Endothelial cell of umbilical vein (primary cell): Measurements from ENCODE around the gene SORCS2.

Experiments
- CTCF ChIP-seq, 2 donors: IDR thresholded peaks; 1 replicate in 1 of 2; 2 replicates in 1 of 2; pipeline ENCODE4 v1.5.1; 2011; ENCODE audit warnings: low read length in 2 of 2, mild to moderate bottlenecking in 2 of 2, moderate library complexity in 2 of 2, control low read depth in 1 of 2, inconsistent platforms in 1 of 2, low read depth in 1 of 2; ENCODE audit not compliant: insufficient read depth in 1 of 2; ENCODE audit errors: extremely low read depth in 1 of 2
- EZH2 ChIP-seq: IDR thresholded peaks from 2 replicates; pipeline ENCODE4 v1.6.1; 2012; ENCODE audit warnings: borderline replicate concordance, low read depth, mild to moderate bottlenecking, moderate library complexity, low read length, inconsistent platforms; ENCODE audit not compliant: severe bottlenecking
- FOS ChIP-seq: IDR thresholded peaks from 2 replicates; pipeline ENCODE4 v1.6.1; 2011; ENCODE audit warnings: mild to moderate bottlenecking, low read length, moderate library complexity, borderline replicate concordance; ENCODE audit not compliant: insufficient read depth
- GATA2 ChIP-seq: IDR thresholded peaks from 2 replicates; pipeline ENCODE4 v1.7.0; 2011; ENCODE audit warnings: low read depth, mild to moderate bottlenecking, moderate library complexity, mixed read lengths, low read length; ENCODE audit not compliant: insufficient read length, insufficient read depth
- JUN ChIP-seq: IDR thresholded peaks from 2 replicates; pipeline ENCODE4 v1.6.1; 2011; ENCODE audit warnings: borderline replicate concordance, low read depth; ENCODE audit not compliant: insufficient read length, insufficient read depth
- MYC ChIP-seq: IDR thresholded peaks from one replicate; pipeline ENCODE4 v1.6.1; 2011; ENCODE audit warnings: mild to moderate bottlenecking, low read depth, low read length
- POLR2A ChIP-seq: IDR thresholded peaks from 2 replicates; pipeline ENCODE4 v1.6.1; 2012; ENCODE audit warnings: low read depth, mild to moderate bottlenecking, control low read depth, low read length
- POLR2AphosphoS5 ChIP-seq: IDR thresholded peaks from 2 replicates; pipeline ENCODE4 v1.6.1; 2012; ENCODE audit warnings: low read depth, mild to moderate bottlenecking, control low read depth, low read length, moderate library complexity; ENCODE audit not compliant: insufficient read depth
- TF ChIP-seq, protein P1 (sequence below): IDR thresholded peaks from 2 replicates; pipeline ENCODE4 v1.6.1; 2011; ENCODE audit not compliant: insufficient read depth, insufficient read length

DNA sequence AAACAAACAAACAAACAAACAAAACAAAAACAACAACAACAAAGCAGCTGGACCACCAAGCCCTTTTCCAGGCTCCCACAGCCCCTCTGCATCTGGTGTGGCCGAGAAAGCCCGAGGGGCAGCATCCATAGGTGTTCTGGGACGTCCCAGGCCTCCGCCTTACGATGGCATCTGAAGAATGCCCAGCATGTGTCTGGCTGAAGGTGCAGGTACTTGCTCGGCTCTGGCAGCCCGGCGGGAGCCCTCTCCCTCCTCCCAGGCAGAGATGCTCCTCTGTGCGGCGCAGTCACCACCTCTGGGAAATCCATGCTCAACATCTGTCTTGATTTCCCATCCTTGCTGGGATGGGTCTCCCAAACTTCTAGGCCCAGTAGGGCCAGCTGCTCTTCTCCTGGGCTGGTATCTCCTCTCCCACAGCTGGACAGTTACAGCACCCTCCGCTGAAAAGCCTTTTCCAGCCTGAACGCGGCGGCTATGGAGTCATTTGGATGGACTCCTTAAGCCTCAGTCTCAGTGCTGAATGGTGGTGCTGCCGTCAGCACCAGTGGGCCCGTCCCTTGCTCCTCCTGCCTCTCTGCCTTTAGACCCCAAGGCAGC, 238.1 kb downstream of the SORCS2 start:
- no peak for TF ChIP-seq POLR2AphosphoS5
- no peak for TF ChIP-seq JUN
- TF ChIP-seq POLR2A: no peak
- no peak for TF ChIP-seq CTCF (IDR thresholded peaks at IDR 0.05; ENCODE audit: extremely low read depth in 1 of 2, insufficient read depth in 1 of 2, low read depth in 1 of 2, low read length in 2 of 2)
- no peak for TF ChIP-seq MYC
- TF ChIP-seq, protein P1, sequence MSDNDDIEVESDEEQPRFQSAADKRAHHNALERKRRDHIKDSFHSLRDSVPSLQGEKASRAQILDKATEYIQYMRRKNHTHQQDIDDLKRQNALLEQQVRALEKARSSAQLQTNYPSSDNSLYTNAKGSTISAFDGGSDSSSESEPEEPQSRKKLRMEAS: no peak
- no peak for TF ChIP-seq EZH2
- TF ChIP-seq FOS: no peak
- TF ChIP-seq GATA2: no peak
